Measurements from ENCODE around the gene PRKCD. TPM values are rescaled to one million over a fixed set of nuclear protein-coding genes. Genes with fewer than 3 reads are reported as not detected.

PRKCD gene
- total RNA-seq (42.7 and 46.7 TPM in 2 replicates), polyA plus RNA-seq (68.8 and 83.5 TPM in 2 replicates), polyA minus RNA-seq (40.8 and 47.1 TPM in 2 replicates)
- 8.1 TPM for total RNA-seq (2013)

DNA sequence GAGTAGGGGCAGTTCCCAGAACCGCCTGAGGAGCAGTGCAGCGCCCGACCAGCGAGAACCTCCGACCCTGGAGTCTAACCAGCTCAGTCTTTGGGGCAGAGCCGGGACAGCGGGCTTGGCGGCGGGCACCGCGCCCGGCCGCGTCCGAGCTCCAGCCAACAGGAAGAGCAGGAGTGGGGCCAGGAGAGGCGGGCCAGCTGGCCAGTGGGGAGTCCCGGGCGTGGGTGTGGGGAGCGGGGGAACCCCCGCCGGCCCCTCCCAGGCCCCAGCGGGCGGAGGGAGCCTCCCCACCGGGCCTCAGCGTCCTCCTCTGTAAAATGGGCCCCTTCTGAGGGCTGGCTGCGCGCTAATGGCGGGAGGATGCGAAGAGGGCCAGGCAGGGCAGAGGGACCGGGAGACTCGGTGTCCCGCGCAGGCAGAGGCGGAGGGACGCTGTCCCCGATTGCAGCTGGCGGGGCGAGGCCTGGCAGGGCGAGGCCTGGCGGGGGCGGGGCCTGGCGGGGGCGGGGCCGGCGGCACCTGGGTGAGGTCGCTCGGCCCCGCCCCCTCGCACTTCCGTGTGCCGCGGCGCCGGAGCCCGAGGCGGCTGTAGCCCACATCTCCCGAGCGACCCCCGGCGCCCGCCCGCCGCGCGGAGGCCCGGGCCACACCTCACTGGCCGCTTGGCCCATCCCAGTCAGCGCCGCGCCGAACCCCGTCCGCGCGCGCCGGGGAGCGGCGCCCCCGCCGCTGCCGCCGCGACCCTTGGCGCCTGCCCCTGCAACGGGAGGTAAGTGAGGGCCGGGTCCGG, at the start of gene PRKCD:
Gene PRKCD, plus strand, starts transcription at position 550 of the 790 bp plus-strand sequence. CDS start 17,214 bp downstream, outside the sequence.
- CTCF ChIA-PET, result interaction anchor here (0.6 to 3.8 kb wide), 12 partner anchors 9 to 434 kb away, joined by 3 to 48 read pairs (median 7); no protein-coding TSS in a partner anchor
- Mint-ChIP-seq H3K4me1 (peaks cover 54% of the 10 kb centered on the region), H3K27ac (peak within 1 kb of the TSS; percentile 96), H3K27me3 (peaks cover 2% of the 10 kb centered on the region), H3K9me3 (ENCODE audit: insufficient read depth) (no peaks in the 10 kb centered on the region), H3K4me3 (peak within 1 kb of the TSS; percentile 94)
- ATAC-seq (ENCODE audit: low read depth), result peak; percentile 70
- Histone ChIP-seq H3K4me2 (replicated peaks; ENCODE audit: low read depth, low read length, poor library complexity, severe bottlenecking) (peak within 1 kb of the TSS; percentile 98), H3K79me2 (ENCODE audit: control insufficient read depth, insufficient read depth, low read length) (peaks cover 65% of the 10 kb centered on the region), H3K9me3 (ENCODE audit: control extremely low read depth in 1 of 3, control insufficient read depth in 2 of 3, insufficient read depth in 1 of 3, low read length in 2 of 3) (no peaks in the 10 kb centered on the region), H3K4me3 (ENCODE audit: control extremely low read depth in 1 of 5, extremely low read depth in 1 of 5, insufficient read depth in 1 of 5, low read depth in 2 of 5, low read length in 4 of 5) (peak within 1 kb of the TSS; percentile 46 to 98 (median 86)), H3K27me3 (replicated peaks in 1 of 4; ENCODE audit: control extremely low read depth in 1 of 4, control insufficient read depth in 3 of 4, insufficient read depth in 4 of 4, low read length in 3 of 4) (peaks cover 0 to 12% (median 5%) of the 10 kb centered on the region in 4 experiments), H4K20me1 (ENCODE audit: control insufficient read depth, insufficient read depth, low read length, poor library complexity, severe bottlenecking) (peaks cover 39% of the 10 kb centered on the region), H3K4me1 (ENCODE audit: control insufficient read depth in 2 of 2, insufficient read depth in 2 of 2, low read length in 2 of 2) (peaks cover 44 to 67% of the 10 kb centered on the region in 2 donors), H3K27ac (ENCODE audit: low read length in 2 of 2) (peak within 1 kb of the TSS; percentile 80 to 82), H3K9ac (ENCODE audit: low read length) (peak within 1 kb of the TSS; percentile 78), H2AFZ (ENCODE audit: insufficient read depth, low read depth, low read length, poor library complexity, severe bottlenecking) (peak within 1 kb of the TSS; percentile 90), H3K36me3 (replicated peaks in 1 of 2; ENCODE audit: control extremely low read depth in 1 of 2, control insufficient read depth in 1 of 2, extremely low read depth in 1 of 2, insufficient read depth in 2 of 2, low read length in 1 of 2) (peaks cover 0 to 10% of the 10 kb centered on the region in 2 experiments)
- no peak for TF ChIP-seq EZH2 (IDR thresholded peaks at IDR 0.05; ENCODE audit: borderline replicate concordance, insufficient read depth, low read depth, low read length, poor library complexity, severe bottlenecking)
- TF ChIP-seq, protein P1, sequence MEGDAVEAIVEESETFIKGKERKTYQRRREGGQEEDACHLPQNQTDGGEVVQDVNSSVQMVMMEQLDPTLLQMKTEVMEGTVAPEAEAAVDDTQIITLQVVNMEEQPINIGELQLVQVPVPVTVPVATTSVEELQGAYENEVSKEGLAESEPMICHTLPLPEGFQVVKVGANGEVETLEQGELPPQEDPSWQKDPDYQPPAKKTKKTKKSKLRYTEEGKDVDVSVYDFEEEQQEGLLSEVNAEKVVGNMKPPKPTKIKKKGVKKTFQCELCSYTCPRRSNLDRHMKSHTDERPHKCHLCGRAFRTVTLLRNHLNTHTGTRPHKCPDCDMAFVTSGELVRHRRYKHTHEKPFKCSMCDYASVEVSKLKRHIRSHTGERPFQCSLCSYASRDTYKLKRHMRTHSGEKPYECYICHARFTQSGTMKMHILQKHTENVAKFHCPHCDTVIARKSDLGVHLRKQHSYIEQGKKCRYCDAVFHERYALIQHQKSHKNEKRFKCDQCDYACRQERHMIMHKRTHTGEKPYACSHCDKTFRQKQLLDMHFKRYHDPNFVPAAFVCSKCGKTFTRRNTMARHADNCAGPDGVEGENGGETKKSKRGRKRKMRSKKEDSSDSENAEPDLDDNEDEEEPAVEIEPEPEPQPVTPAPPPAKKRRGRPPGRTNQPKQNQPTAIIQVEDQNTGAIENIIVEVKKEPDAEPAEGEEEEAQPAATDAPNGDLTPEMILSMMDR (IDR thresholded peaks at IDR 0.05), result peak; percentile 70
- WGBS (ENCODE audit: insufficient coverage), result under 1% methylated on average over 88 of the region's 88 CpGs
- DNase-seq, result peak; percentile 91
- intact Hi-C loops (cut with micrococcal nuclease), result loop anchor here (1.0 to 10.0 kb wide), 5 partner anchors 27 to 626 kb away; partner anchors contain the start of genes NT5DC2, RFT1 and UQCC5
- POLR2A ChIA-PET, result interaction anchor here (0.6 to 1.8 kb wide), 8 partner anchors 8 to 625 kb away, joined by 3 to 22 read pairs (median 3); partner anchors contain the start of genes RFT1 and UQCC5
